Measurements from ENCODE around the gene EYA3.

Gene EYA3

GRCh38 chr1:28112388-28113241 is 24.2 kb upstream of the EYA3 start:
- DNase-seq = peak; percentile 91

- peak; percentile 78 for DNase-seq
These were observed 22.7 kb upstream of the EYA3 start for GRCh38 chr1:28111157-28111556.

GRCh38 chr1:28110555-28110954 is 22.1 kb upstream of the EYA3 start:
- DNase-seq = no peak

- DNase-seq = no peak
These were observed 21.2 kb upstream of the EYA3 start for GRCh38 chr1:28109639-28110038.

- DNase-seq = no peak
These were observed 19.6 kb upstream of the EYA3 start for GRCh38 chr1:28108001-28108400.

GRCh38 chr1:28104866-28105467 is 16.6 kb upstream of the EYA3 start:
- DNase-seq = no peak

GRCh38 chr1:28102189-28102588 is 13.8 kb upstream of the EYA3 start:
- DNase-seq = no peak

- DNase-seq = no peak
These were observed 10.8 kb upstream of the EYA3 start for GRCh38 chr1:28099050-28099769.

GRCh38 chr1:28097100-28097472 is 8.7 kb upstream of the EYA3 start:
- DNase-seq = no peak

- peak; percentile 31 for DNase-seq
These were observed 8.0 kb upstream of the EYA3 start for GRCh38 chr1:28096210-28097099.

- DNase-seq = peak; percentile 85
These were observed 2.8 kb upstream of the EYA3 start for GRCh38 chr1:28091043-28091781.

- peak; percentile 74 for DNase-seq
These were observed 719 bp downstream of the EYA3 start for GRCh38 chr1:28087614-28088167.

- peak; percentile 51 for DNase-seq
These were observed 1.8 kb downstream of the EYA3 start for GRCh38 chr1:28086651-28087050.

- DNase-seq = no peak
These were observed 3.3 kb downstream of the EYA3 start for GRCh38 chr1:28085129-28085528.

GRCh38 chr1:28083876-28084275 is 4.5 kb downstream of the EYA3 start:
- DNase-seq = no peak

GRCh38 chr1:28078680-28079626 is 9.5 kb downstream of the EYA3 start:
- DNase-seq = no peak

GRCh38 chr1:28078262-28078661 is 10.1 kb downstream of the EYA3 start:
- DNase-seq = no peak

GRCh38 chr1:28074892-28075511 is 13.4 kb downstream of the EYA3 start:
- peak; percentile 27 for DNase-seq

GRCh38 chr1:28073867-28074266 is 14.5 kb downstream of the EYA3 start:
- DNase-seq = no peak

GRCh38 chr1:28071813-28072212 is 16.6 kb downstream of the EYA3 start:
- no peak for DNase-seq

Data from OCI-M1 (cell line).